CD4-positive, alpha-beta T cell treated with Interleukin-17A for 1 hour (primary cell): ENCODE measurements around the gene ARHGAP15.

Source experiments
- DNase-seq: peaks from one replicate; pipeline ENCODE4 v3.0.0-alpha.2; 2020

The ARHGAP15 gene

GRCh38 chr2:143280097-143280757 is 151.0 kb downstream of the ARHGAP15 start:
- DNase-seq, result no peak

GRCh38 chr2:143282684-143283083 is 153.5 kb downstream of the ARHGAP15 start:
- DNase-seq, result peak; percentile 30

- peak; percentile 55 for DNase-seq
Observed at GRCh38 chr2:143284087-143284675, 155.0 kb downstream of the ARHGAP15 start.

- no peak for DNase-seq
Observed at GRCh38 chr2:143289025-143289424, 159.8 kb downstream of the ARHGAP15 start.

GRCh38 chr2:143290221-143290620 is 161.0 kb downstream of the ARHGAP15 start:
- DNase-seq, result no peak

- DNase-seq, result no peak
Observed at GRCh38 chr2:143294068-143294467, 164.8 kb downstream of the ARHGAP15 start.

GRCh38 chr2:143296089-143296488 is 166.9 kb downstream of the ARHGAP15 start:
- DNase-seq, result no peak

- DNase-seq, result no peak
Observed at GRCh38 chr2:143297182-143297581, 168.0 kb downstream of the ARHGAP15 start.

- DNase-seq, result no peak
Observed at GRCh38 chr2:143300536-143300935, 171.3 kb downstream of the ARHGAP15 start.

- DNase-seq, result no peak
Observed at GRCh38 chr2:143311426-143311825, 182.2 kb downstream of the ARHGAP15 start.

- DNase-seq, result no peak
Observed at GRCh38 chr2:143312441-143312840, 183.2 kb downstream of the ARHGAP15 start.

GRCh38 chr2:143313861-143314260 is 184.6 kb downstream of the ARHGAP15 start:
- DNase-seq, result no peak

GRCh38 chr2:143321994-143322393 is 192.8 kb downstream of the ARHGAP15 start:
- DNase-seq, result no peak

- peak; percentile 15 for DNase-seq
Observed at GRCh38 chr2:143329288-143329687, 200.1 kb downstream of the ARHGAP15 start.

- DNase-seq, result no peak
Observed at GRCh38 chr2:143333168-143333791, 204.1 kb downstream of the ARHGAP15 start.

- DNase-seq, result no peak
Observed at GRCh38 chr2:143333847-143334246, 204.6 kb downstream of the ARHGAP15 start.

- DNase-seq, result no peak
Observed at GRCh38 chr2:143334837-143335236, 205.6 kb downstream of the ARHGAP15 start.

- no peak for DNase-seq
Observed at GRCh38 chr2:143336719-143337210, 207.5 kb downstream of the ARHGAP15 start.

- no peak for DNase-seq
Observed at GRCh38 chr2:143341478-143341877, 212.3 kb downstream of the ARHGAP15 start.

- no peak for DNase-seq
Observed at GRCh38 chr2:143344780-143345179, 215.6 kb downstream of the ARHGAP15 start.

GRCh38 chr2:143345887-143346787 is 216.9 kb downstream of the ARHGAP15 start:
- no peak for DNase-seq

GRCh38 chr2:143347271-143347695 is 218.1 kb downstream of the ARHGAP15 start:
- DNase-seq, result no peak

GRCh38 chr2:143347901-143348414 is 218.7 kb downstream of the ARHGAP15 start:
- DNase-seq, result no peak
